HL-60 (cell line): ENCODE measurements around the gene CRY1.

ENCODE experiments used
- DNase-seq, 2 experiments: peaks; one replicate each; pipeline ENCODE4 v3.0.0-alpha.2; 2010 to 2020; ENCODE audit warnings: low read depth in 1 of 2, low spot score in 1 of 2
- H3K27ac ChIP-seq: fragments of 250-450 bp; sonication (Bioruptor Pico); replicated peaks from 2 replicates; pipeline ENCODE4 v1.5.1; 2020; ENCODE audit warnings: mild to moderate bottlenecking, moderate library complexity
- H3K27me3 ChIP-seq: fragments of 250-450 bp; sonication (Bioruptor Pico); 2 replicates; pipeline ENCODE4 v1.5.1; 2021; ENCODE audit warnings: mild to moderate bottlenecking, moderate library complexity; ENCODE audit not compliant: insufficient read depth, poor library complexity, severe bottlenecking
- H3K4me3 ChIP-seq: replicated peaks from 2 replicates; pipeline ENCODE4 v1.5.1; 2011; ENCODE audit warnings: mild to moderate bottlenecking, control low read depth, low read length; ENCODE audit not compliant: insufficient read depth
- GABPA ChIP-seq: IDR thresholded peaks from 2 replicates; pipeline ENCODE4 v1.6.1; 2012; ENCODE audit warnings: low read depth
- POLR2AphosphoS5 ChIP-seq: IDR thresholded peaks from 2 replicates; pipeline ENCODE4 v1.6.1; 2012; ENCODE audit warnings: low read depth
- SPI1 ChIP-seq: IDR thresholded peaks from 2 replicates; pipeline ENCODE4 v1.6.1; 2012; ENCODE audit warnings: low read depth, mild to moderate bottlenecking, borderline replicate concordance
- TF ChIP-seq, protein P1 (sequence below): IDR thresholded peaks from 2 replicates; pipeline ENCODE4 v1.6.1; 2012; ENCODE audit warnings: low read depth; ENCODE audit not compliant: insufficient replicate concordance
- TF ChIP-seq, protein P2 (sequence below): IDR thresholded peaks from one replicate; pipeline ENCODE4 v1.5.1; 2011; ENCODE audit warnings: low read length, control low read depth, inconsistent platforms; ENCODE audit not compliant: insufficient read depth

The CRY1 gene

DNA sequence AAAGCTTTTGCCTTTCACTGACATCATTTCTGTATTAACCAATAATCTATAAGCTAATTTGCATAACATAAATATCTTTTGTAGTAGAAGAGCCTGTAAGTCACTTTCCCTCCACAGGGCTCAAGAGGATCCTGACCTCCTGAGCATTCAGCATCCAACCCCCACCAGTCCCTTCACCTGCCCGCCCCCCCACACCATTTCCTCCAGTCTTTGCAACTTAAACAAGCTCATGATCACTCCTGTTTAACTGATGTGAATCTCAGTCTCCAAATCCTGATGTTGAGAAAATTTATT is 12.0 kb upstream of the CRY1 start:
- H3K4me3 ChIP-seq, result no peak overlapping the region
- DNase-seq, result no peak
- TF ChIP-seq SPI1, result no peak
- TF ChIP-seq, protein P1, sequence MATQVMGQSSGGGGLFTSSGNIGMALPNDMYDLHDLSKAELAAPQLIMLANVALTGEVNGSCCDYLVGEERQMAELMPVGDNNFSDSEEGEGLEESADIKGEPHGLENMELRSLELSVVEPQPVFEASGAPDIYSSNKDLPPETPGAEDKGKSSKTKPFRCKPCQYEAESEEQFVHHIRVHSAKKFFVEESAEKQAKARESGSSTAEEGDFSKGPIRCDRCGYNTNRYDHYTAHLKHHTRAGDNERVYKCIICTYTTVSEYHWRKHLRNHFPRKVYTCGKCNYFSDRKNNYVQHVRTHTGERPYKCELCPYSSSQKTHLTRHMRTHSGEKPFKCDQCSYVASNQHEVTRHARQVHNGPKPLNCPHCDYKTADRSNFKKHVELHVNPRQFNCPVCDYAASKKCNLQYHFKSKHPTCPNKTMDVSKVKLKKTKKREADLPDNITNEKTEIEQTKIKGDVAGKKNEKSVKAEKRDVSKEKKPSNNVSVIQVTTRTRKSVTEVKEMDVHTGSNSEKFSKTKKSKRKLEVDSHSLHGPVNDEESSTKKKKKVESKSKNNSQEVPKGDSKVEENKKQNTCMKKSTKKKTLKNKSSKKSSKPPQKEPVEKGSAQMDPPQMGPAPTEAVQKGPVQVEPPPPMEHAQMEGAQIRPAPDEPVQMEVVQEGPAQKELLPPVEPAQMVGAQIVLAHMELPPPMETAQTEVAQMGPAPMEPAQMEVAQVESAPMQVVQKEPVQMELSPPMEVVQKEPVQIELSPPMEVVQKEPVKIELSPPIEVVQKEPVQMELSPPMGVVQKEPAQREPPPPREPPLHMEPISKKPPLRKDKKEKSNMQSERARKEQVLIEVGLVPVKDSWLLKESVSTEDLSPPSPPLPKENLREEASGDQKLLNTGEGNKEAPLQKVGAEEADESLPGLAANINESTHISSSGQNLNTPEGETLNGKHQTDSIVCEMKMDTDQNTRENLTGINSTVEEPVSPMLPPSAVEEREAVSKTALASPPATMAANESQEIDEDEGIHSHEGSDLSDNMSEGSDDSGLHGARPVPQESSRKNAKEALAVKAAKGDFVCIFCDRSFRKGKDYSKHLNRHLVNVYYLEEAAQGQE, result no peak
- no peak for TF ChIP-seq POLR2AphosphoS5
- TF ChIP-seq GABPA, result no peak
- TF ChIP-seq, protein P2, sequence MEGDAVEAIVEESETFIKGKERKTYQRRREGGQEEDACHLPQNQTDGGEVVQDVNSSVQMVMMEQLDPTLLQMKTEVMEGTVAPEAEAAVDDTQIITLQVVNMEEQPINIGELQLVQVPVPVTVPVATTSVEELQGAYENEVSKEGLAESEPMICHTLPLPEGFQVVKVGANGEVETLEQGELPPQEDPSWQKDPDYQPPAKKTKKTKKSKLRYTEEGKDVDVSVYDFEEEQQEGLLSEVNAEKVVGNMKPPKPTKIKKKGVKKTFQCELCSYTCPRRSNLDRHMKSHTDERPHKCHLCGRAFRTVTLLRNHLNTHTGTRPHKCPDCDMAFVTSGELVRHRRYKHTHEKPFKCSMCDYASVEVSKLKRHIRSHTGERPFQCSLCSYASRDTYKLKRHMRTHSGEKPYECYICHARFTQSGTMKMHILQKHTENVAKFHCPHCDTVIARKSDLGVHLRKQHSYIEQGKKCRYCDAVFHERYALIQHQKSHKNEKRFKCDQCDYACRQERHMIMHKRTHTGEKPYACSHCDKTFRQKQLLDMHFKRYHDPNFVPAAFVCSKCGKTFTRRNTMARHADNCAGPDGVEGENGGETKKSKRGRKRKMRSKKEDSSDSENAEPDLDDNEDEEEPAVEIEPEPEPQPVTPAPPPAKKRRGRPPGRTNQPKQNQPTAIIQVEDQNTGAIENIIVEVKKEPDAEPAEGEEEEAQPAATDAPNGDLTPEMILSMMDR, result no peak
- H3K27ac ChIP-seq, result no peak overlapping the region
- H3K27me3 ChIP-seq, result peaks cover 6% of the 10 kb centered on the region

GRCh38 chr12:107103516-107103915 is 10.2 kb upstream of the CRY1 start:
- no peak for DNase-seq
- TF ChIP-seq, protein P2, result no peak
- no peak for TF ChIP-seq POLR2AphosphoS5
- no peak for TF ChIP-seq GABPA
- TF ChIP-seq, protein P1, result no peak
- TF ChIP-seq SPI1, result no peak
- H3K27ac ChIP-seq, result no peak overlapping the region
- no peak overlapping the region for H3K4me3 ChIP-seq
- peaks cover 6% of the 10 kb centered on the region for H3K27me3 ChIP-seq

- no peak for DNase-seq
- Histone ChIP-seq H3K27me3 (peaks cover 6% of the 10 kb centered on the region), H3K27ac (no peak overlapping the region), H3K4me3 (no peak overlapping the region)
- TF ChIP-seq SPI1, result no peak
- TF ChIP-seq POLR2AphosphoS5, result no peak
- TF ChIP-seq, protein P2, result no peak
- TF ChIP-seq, protein P1, result no peak
- TF ChIP-seq GABPA, result no peak
Observed at GRCh38 chr12:107103097-107103496, 9.7 kb upstream of the CRY1 start.
